ENCODE results near the gene PLA2G12B.
"Not testable (repeated sequence)": the region's sequence is repeated elsewhere in the genome, so short reads cannot be mapped to it uniquely, and the experiment has no call there.

DNA sequence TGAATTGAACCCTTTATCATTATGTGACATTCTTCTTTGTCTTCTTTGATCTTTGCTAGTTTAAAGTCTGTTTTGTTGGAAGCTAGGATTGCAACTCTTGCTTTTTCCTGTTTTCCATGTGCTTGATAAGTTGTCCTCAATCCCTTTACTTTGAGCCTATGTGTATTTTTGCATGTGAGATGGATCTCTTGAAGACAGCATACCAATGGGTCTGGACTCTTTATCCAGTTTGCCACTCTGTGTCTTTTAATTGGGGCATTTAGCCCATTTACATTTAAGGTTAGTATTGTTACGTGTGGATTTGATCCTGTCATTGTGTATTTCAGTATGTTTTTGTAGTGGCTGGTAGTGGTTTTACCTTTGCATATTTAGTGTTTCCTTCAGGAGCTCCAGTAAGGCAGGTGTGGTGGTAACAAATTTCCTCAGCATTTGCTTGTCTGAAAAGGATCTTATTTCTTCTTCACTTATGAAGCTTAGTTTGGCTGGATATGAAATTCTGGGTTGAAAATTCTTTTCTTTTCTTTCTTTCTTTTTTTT is 33.4 kb downstream of the PLA2G12B start:
- TF ChIP-seq, protein P1, sequence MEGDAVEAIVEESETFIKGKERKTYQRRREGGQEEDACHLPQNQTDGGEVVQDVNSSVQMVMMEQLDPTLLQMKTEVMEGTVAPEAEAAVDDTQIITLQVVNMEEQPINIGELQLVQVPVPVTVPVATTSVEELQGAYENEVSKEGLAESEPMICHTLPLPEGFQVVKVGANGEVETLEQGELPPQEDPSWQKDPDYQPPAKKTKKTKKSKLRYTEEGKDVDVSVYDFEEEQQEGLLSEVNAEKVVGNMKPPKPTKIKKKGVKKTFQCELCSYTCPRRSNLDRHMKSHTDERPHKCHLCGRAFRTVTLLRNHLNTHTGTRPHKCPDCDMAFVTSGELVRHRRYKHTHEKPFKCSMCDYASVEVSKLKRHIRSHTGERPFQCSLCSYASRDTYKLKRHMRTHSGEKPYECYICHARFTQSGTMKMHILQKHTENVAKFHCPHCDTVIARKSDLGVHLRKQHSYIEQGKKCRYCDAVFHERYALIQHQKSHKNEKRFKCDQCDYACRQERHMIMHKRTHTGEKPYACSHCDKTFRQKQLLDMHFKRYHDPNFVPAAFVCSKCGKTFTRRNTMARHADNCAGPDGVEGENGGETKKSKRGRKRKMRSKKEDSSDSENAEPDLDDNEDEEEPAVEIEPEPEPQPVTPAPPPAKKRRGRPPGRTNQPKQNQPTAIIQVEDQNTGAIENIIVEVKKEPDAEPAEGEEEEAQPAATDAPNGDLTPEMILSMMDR (IDR thresholded peaks at IDR 0.05), result not testable (repeated sequence)
- not testable (repeated sequence) for TF ChIP-seq POLR2A (IDR thresholded peaks at IDR 0.05); POLR2AphosphoS5 (IDR thresholded peaks at IDR 0.05; ENCODE audit: insufficient read depth in 1 of 2, low read depth in 1 of 2)
